ENCODE results near the gene SRGAP1. TPM values are rescaled to one million over a fixed set of nuclear protein-coding genes. Genes with fewer than 3 reads are reported as not detected.
A peak's percentile ranks its signal among the peaks of the same experiment; 100 is the strongest.
"Not testable (repeated sequence)": the region's sequence is repeated elsewhere in the genome, so short reads cannot be mapped to it uniquely, and the experiment has no call there.

The SRGAP1 gene
- polyA plus RNA-seq, 10 donors, result 4.7 to 8.5 (median 6.8) TPM

- no peak for DNase-seq
These were observed 7.6 kb upstream of the SRGAP1 start for GRCh38 chr12:63836936-63837335.

GRCh38 chr12:63838411-63838810, 6.1 kb upstream of the SRGAP1 start:
- DNase-seq, result no peak

- no peak for DNase-seq
These were observed 3.5 kb upstream of the SRGAP1 start for GRCh38 chr12:63841011-63841410.

GRCh38 chr12:63841571-63841970, 2.9 kb upstream of the SRGAP1 start:
- no peak for DNase-seq

- DNase-seq, result not testable (repeated sequence)
These were observed 1.8 kb upstream of the SRGAP1 start for GRCh38 chr12:63842750-63843149.

- no peak for DNase-seq
These were observed 1.2 kb upstream of the SRGAP1 start for GRCh38 chr12:63843254-63843720.

GRCh38 chr12:63843721-63844390, 644 bp upstream of the SRGAP1 start:
- peak; percentile 92 to 97 (median 93) for DNase-seq

GRCh38 chr12:63845726-63846125, 1.2 kb downstream of the SRGAP1 start:
- DNase-seq, result peak in 1 of 3 donors; percentile 50

GRCh38 chr12:63846238-63846967, 1.9 kb downstream of the SRGAP1 start:
- peak in 1 of 3 donors; percentile 14 for DNase-seq

GRCh38 chr12:63848450-63848849, 4.0 kb downstream of the SRGAP1 start:
- DNase-seq, result peak in 1 of 3 donors; percentile 9

GRCh38 chr12:63849106-63849620, 4.7 kb downstream of the SRGAP1 start:
- DNase-seq, result peak in 2 of 3 donors; percentile 34 to 78

- DNase-seq, result no peak
These were observed 5.1 kb downstream of the SRGAP1 start for GRCh38 chr12:63849641-63850040.

- no peak for DNase-seq
These were observed 9.5 kb downstream of the SRGAP1 start for GRCh38 chr12:63853978-63854377.

- DNase-seq, result no peak
These were observed 10.8 kb downstream of the SRGAP1 start for GRCh38 chr12:63855299-63855698.

- no peak for DNase-seq
These were observed 13.5 kb downstream of the SRGAP1 start for GRCh38 chr12:63857771-63858670.

- DNase-seq, result not testable (repeated sequence)
These were observed 15.4 kb downstream of the SRGAP1 start for GRCh38 chr12:63859880-63860279.

- no peak for DNase-seq
These were observed 17.9 kb downstream of the SRGAP1 start for GRCh38 chr12:63862187-63862968.

GRCh38 chr12:63862969-63863230, 18.4 kb downstream of the SRGAP1 start:
- no peak for DNase-seq

GRCh38 chr12:63863658-63864453, 19.4 kb downstream of the SRGAP1 start:
- no peak for DNase-seq

- DNase-seq, result no peak
These were observed 19.9 kb downstream of the SRGAP1 start for GRCh38 chr12:63864454-63864706.

GRCh38 chr12:63865448-63865847, 20.9 kb downstream of the SRGAP1 start:
- no peak for DNase-seq
